CD4-positive, alpha-beta T cell treated with Interleukin-6 at 100 ng/mL for 8 hours (primary cell): ENCODE results near the gene GPR18.
"Not testable (repeated sequence)": the region's sequence is repeated elsewhere in the genome, so short reads cannot be mapped to it uniquely, and the experiment has no call there.

ENCODE experiments used
- DNase-seq: peaks from one replicate; pipeline ENCODE4 v3.0.0-alpha.2; 2020; ENCODE audit warnings: mixed read lengths, low spot score

The GPR18 gene

DNA sequence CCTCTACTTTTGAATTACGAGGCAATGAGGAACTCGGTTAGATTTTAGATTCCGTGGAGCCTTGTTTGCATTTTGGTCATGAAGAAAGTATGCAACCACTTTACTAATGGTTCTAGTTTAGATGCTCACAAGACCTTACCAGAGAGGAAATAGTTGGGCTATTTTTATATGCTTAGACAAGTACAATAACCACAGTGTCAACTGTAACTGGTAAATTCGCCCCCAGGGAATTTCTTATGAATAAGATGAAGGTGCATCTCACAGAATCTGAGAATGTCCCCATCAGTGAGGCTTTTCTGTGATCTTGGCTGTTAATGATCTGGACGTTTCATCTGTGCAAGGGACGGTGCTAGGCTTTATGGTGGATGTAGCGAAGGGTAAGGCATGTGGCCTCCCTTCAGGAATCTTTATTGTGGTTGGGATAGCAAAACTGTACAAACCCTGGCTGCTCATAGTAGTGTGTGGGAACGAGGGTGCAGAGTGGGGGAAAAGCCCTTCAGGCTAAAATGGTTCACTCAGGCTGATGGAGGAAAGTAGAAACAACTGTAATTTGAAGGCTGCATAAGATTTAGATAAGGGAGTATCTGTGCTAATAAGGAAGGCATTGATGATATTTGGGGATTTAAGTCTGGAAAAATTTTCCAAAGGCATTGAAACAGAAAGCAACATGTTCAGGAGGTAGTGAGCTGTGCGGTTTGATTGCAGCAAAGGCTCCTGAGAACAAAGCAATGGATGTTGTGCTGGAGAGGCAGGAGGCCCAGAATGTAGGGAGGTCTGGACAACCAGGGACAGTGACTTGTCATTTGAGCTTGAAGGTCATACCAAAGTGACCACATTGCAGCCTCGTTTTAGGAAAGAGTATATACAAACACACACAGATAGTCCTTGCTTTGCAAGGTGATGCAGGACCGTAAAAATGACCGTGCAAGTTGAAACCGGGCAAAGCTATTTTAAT, 29.2 kb downstream of the GPR18 start:
- DNase-seq = no peak

DNA sequence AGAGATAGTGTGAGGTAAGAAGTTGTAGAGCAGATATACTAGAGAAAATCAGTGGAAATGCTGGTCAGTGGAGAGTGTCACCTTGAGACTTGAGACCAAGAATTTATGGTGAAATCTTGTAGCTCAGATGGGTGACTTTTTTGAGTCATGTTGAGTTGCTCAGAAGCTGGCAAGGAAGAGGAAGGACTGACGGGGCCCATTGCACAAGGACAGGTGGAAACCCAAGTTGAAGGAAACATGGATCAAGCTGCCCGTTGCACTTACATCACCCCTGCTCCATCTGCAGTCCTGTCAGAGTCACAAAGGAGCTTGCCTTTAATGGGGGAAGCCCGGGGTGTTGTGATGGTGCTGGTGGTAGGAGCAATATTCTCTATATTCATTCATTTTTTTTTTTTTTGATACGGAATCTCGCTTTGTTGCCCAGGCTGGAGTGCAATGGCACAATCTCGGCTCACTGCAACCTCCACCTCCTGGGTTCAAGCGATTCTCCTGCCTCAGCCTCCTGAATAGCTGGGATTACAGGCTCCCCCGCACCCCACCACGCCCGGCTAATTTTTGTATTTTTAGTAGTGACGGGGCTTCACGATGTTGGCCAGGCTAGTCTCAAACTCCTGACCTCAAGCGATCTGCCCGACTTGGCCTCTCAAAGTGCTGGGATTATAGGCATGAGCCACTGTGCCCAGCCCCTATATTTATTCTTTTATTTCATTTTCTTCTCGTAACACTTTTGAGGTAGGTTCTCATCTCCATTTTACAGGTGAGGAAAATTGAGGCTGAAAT, 30.1 kb downstream of the GPR18 start:
- DNase-seq = no peak

DNA sequence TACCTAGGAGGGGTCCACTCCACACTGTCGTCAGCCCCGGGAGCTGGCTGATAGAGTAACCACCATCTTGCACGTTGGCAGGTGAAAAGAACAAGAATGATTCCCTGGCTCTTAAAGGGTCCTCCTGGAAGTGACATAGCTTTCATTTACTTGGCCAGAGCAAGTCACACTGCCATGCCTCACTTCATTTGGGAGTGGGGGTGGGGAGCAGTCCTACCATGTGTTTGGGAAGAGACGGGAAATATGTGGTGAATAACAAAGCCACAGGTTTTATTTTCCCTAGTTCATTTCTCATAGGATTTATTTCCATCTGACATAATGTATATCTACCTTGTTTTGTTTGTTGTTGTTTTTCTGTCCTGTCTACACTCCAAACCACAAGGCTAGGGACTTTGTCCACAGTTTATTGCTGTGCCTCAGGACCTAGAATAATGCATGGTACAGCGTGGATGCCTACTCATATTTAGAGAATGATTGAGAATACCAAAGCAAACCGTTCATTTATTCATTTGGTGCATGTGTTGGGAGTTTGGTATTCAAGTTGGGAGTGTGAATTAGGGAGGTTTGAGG, 30.8 kb downstream of the GPR18 start:
- no peak for DNase-seq

GRCh38 chr13:99226513-99226912, 31.7 kb downstream of the GPR18 start:
- no peak for DNase-seq

- DNase-seq = no peak
Measured at GRCh38 chr13:99225078-99225477, 33.1 kb downstream of the GPR18 start.

DNA sequence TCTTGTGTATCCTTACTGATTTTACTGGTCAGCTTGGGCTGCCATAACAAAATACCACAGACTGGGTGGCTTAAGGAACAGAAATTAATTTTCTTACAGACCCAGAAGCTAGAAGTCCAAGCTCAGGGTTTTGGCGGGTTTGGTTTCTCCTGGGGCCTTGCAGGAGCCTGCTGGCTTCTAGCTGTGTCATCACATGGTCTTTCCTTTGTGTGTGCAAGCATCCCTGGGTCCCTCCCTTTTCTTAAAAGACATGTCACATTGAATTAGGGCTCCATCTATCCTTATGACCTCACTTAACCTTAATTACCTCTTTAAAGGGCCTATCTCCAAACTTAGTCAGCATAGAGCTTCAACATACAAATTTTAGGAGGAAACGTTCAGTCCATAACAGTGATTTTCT, 34.2 kb downstream of the GPR18 start:
- DNase-seq = no peak

- no peak for DNase-seq
Measured at GRCh38 chr13:99223587-99223986, 34.6 kb downstream of the GPR18 start.

DNA sequence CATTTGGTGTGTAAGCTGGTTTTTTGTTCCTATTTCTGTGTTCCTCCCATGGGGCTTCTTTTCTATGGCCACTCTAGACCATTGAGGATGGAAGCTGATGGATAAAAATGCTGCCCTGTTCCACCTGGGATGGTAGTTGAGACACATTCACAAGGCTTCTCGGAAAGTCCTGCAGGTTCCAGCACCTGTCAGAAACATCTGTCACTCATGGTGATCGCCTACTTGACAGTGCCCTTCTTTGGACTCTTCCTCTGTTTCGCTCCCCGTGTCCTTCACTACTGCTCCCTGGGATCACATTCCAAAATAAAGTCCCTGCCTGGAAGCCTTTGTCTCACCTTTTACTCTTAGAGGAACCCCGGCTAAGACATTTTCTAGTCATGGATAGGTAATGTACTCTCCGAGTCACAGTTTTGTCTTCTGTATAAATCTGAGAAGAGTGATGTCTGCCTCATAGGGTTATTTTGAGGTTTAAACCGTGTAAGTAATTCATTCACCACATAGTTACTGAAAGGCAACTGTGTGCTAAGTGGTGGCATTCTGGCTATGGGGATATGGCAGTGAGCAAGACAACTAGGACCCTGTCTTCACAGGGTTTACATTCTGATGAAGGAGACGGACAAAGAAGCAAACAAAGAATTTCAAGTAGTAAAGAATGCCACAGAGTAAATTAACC, 36.5 kb downstream of the GPR18 start:
- no peak for DNase-seq

DNA sequence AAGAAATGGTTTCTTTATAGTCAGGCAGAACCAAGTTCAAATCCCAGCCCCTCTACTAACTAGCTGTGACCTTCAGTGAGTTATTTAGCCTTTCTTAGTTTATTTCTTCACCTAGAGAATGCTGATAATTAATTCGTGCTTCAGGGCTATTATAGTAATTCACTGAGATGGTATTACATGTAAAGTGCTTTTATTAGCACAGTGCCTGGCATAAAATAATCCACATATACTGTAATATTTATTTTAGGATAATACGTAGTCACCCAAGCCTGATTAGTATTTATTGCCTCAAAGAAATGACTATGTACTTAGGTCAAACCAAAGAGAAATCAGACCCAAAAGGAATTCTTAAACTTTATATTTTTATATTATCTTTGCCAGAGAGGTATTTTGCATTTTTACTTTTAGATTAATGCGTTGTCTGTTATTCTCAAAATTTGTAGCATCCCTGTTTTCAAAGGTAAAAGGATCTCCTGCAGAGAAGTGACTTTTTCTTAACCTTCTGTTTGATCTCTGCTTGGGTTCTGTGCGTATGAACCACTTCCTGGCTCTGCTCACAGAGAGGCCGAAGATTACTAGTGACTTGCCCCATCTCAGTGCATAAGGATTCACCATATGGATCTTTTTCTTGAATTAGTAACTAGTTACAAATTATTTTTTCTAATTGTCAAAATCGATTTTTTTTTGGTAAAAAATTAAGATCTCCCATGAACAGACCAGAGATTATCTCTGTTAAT, 37.8 kb downstream of the GPR18 start:
- peak; percentile 60 for DNase-seq

DNA sequence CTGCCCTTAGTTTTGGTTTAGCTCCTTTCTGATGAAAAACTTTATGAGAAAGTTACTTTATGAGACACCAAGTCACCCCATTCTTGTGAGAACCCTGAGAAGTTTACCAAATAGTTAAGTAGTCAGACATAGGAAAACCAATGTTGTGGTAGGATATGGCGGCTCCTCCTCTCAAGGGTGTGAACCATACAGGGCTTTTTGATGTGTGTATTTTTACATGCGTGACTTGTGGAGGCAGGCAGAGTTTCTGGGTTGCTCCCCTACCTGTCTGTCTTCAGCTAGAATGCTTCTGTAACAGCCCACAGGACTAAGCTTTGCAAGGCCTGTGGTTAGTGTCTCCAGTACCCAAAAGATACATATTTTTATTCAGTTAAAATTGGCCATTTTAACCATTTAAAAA, 39.2 kb downstream of the GPR18 start:
- DNase-seq = peak; percentile 85

- no peak for DNase-seq
Measured at GRCh38 chr13:99218545-99218944, 39.6 kb downstream of the GPR18 start.

DNA sequence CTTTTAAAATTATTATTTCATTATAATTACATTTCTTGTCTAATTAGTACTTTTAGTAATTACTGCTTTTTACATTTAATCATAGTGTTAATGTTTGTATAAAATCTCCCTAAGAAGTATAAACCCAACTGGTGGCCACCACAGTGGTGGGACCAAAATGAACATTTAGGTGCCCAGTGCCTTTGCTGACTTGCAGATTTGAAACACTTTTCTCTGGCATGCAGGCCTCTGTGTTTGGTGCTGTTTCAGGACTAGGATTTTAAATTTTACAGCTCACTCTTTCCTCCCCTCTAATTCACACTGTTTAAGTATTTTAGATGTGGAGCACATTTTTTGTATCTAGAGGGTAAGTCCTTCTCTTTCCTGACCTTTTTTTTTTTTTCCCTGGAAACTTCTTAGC, 40.1 kb downstream of the GPR18 start:
- no peak for DNase-seq

DNA sequence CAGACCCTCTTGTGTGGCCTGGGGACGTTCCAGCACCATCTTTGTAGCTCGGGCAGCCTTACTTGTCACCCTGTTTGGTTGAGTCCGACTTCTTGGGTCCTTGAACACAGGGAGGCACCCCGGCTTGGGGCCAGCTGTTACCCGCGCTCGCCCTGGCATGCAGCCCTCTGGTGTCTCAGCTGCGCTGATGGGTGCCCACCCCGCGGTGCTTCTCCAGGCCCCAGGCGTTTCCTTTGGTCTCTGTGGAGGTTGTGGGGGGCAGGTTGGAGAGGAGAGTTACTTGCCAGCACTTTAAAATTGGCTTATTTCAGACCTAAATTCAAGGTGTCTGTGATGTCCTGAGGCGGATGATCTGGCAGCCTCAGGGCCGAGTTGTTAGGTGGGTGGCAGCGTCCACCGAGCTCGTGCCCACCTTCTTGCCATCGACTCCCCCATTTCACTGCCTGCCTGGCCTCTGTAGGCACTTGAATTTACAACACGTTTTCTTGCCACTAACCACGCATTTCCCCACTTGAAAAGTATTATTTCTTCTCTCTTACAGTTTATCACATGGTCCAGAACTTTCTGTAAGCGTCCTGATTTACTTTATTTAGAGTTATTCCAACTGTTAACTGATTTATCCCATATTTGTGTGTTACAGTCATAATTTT, 40.6 kb downstream of the GPR18 start:
- DNase-seq = no peak

GRCh38 chr13:99215184-99215830, 42.9 kb downstream of the GPR18 start:
- peak; percentile 76 for DNase-seq

- no peak for DNase-seq
Measured at GRCh38 chr13:99214731-99215130, 43.4 kb downstream of the GPR18 start.

DNA sequence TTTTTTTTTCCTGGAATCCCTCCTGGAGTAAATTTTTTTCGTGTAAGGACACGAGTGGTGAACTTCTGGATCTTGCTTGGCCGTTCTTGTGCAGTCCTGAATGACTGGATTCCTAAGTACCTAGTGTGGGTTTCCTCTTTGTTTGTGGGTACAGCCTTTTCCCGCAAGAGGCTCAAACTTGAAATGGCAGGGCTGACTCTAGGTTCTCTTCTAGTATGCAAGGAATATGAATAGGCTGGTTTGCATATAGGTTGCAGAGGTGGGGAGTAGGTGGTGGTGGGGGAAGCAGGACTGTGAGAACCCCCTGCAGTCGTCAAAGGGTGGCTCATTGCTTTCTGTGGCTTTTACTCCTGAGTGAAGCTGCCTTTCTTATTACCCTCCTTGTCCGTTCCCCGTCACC, 43.9 kb downstream of the GPR18 start:
- DNase-seq = peak; percentile 34

GRCh38 chr13:99211421-99212035, 46.7 kb downstream of the GPR18 start:
- no peak for DNase-seq

- not testable (repeated sequence) for DNase-seq
Measured at GRCh38 chr13:99210627-99211026, 47.6 kb downstream of the GPR18 start.

GRCh38 chr13:99208845-99209527, 49.2 kb downstream of the GPR18 start:
- no peak for DNase-seq
